Coronary artery (tissue), 2 donors: ENCODE data around the gene TNFRSF14.
A peak's percentile ranks its signal among the peaks of the same experiment; 100 is the strongest.

ENCODE experiments used
- DNase-seq: peaks from one replicate; pipeline ENCODE4 v3.0.0-alpha.2; 2017; ENCODE audit warnings: low spot score
- H3K27ac ChIP-seq, 2 donors: fragments of 200-600 bp; sonication (generic); one replicate each; pipeline ENCODE4 v1.5.1; 2016 to 2019
- H3K4me3 ChIP-seq: fragments of 200-600 bp; sonication (generic); 2 replicates; pipeline ENCODE4 v1.5.1; 2016; ENCODE audit warnings: mild to moderate bottlenecking, moderate library complexity
- TF ChIP-seq, protein P1 (sequence below): fragments of 200-600 bp; sonication (generic); IDR thresholded peaks from one replicate; pipeline ENCODE4 v1.5.1; 2019; ENCODE audit warnings: antibody characterized with exemption

TNFRSF14 gene

DNA sequence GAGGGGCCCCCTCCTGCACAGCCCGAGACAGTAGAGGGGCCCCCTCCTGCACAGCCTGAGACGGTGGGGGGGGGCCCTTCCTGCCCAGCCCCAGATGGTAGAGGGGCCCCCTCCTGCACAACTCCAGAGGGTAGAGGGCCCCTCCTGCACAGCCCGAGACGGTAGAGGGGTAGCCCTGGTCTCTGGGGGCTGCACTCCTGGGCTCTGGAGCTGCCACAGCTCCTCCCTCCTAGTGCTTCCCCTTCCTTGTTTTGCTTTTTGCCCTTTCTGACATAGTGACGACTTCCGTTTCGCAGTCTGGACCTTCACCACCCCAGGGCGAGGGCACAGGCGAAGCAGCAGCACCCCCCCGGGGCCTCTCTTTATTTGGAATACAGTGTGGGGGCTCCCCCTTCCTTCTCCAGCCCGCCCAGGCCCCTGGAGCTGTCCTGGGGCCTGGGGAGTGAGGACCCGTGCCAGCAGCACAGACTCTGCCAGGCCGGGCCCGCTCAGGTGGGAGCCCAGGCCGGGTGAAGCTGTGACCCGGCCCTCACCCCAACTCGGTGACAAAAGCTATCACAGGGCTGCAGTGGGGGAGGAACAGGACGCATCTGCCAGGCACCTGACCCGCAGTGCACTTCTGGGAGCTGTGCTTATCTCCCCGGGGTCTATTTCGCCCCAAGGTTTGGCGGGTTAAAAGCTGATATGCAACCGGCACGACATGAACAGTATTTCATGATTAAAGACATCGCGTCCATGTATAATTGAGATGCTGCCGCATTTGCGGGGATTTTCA is 29.3 kb downstream of the TNFRSF14 start:
- Histone ChIP-seq H3K4me3 (peak overlapping the region; percentile 95), H3K27ac (peak overlapping the region; percentile 96 to 98)
- TF ChIP-seq, protein P1, sequence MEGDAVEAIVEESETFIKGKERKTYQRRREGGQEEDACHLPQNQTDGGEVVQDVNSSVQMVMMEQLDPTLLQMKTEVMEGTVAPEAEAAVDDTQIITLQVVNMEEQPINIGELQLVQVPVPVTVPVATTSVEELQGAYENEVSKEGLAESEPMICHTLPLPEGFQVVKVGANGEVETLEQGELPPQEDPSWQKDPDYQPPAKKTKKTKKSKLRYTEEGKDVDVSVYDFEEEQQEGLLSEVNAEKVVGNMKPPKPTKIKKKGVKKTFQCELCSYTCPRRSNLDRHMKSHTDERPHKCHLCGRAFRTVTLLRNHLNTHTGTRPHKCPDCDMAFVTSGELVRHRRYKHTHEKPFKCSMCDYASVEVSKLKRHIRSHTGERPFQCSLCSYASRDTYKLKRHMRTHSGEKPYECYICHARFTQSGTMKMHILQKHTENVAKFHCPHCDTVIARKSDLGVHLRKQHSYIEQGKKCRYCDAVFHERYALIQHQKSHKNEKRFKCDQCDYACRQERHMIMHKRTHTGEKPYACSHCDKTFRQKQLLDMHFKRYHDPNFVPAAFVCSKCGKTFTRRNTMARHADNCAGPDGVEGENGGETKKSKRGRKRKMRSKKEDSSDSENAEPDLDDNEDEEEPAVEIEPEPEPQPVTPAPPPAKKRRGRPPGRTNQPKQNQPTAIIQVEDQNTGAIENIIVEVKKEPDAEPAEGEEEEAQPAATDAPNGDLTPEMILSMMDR: no peak
- DNase-seq: no peak

DNA sequence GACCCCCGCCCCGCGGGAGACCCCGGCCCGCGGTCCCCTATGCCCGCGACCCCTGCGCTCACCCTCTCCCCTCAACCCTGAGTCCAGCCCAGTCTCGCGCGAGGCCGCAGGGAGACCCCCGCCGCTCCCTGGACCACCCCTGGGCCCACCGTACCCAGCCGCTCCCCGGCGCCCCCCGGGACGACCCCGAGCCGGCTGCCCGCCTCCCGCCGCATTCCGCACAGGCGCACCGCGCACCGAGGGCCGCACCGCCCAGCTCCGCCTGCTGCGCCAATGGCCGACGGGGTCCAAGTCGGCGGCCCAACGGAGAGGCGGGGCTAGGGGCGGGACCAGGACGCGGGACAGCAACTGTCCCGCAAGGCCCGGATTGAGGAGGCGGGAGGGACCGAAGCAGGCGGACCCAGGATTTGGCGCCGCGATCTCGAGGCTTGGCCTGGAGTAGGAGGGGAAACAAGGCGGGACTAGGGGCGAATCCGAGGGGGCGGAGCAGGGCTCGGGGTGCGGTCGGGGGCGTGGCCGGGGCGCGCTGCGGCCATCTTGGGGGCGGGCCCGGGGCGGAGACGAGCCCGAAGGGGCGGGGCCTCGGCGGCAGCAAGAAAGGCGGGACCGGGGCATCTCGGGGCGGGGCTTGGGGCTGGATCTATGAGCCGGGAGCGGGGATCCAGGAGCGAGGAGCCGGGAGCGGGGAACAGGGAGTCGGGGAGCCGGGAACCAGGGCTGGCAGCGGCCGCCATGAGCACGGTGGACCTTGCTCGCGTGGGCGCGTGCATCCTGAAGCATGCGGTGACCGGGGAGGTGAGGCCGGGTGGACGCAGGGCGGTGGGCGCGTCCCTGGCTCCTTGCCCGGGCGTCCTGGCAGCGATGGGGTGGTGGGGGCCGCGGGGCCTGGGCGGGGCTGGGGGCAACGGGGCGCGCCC is 30.2 kb downstream of the TNFRSF14 start, which contains the start of gene PRXL2B:
TSS of gene PRXL2B (plus strand) at position 624 of the 917 bp plus-strand sequence. CDS start at position 733, 109 bp downstream.
- Histone ChIP-seq H3K27ac (peak within 1 kb of the TSS; percentile 96 to 98), H3K4me3 (peak within 1 kb of the TSS; percentile 95)
- DNase-seq: peak; percentile 100
- TF ChIP-seq, protein P1: no peak

DNA sequence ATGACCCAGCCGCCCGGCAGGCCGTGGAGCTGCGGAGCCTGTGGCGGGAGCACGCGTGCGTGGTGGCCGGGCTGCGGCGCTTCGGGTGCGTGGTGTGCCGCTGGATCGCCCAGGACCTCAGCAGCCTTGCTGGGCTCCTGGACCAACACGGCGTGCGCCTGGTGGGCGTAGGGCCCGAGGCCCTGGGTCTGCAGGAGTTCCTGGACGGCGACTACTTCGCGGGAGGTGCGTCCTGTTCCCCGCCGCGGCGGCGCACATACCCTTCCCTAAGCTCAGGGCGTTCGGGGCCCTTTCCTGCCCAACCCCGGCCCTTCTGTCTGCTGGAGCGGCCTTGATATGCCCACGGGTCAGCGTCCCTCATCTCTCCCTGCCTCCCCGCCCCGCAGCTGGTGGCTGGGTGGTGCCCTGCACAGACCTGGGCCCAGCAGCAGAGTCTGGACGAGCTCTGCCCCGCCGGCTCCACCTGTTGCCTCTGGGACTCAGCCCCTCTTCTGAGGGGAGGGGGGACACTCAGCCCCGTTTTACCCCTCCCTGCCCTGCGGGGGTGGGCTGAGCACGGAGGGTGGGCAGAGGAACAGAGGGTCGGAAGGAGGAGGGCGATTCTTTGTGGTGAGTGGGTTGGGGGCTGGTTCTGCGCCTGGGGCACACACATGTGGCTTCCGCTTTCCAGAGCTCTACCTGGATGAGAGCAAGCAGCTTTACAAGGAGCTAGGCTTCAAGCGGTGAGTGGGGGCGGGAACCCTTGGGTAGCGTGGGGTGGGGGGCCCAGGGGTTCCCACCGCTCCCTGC is 31.1 kb downstream of the TNFRSF14 start:
- Histone ChIP-seq H3K4me3 (peak overlapping the region; percentile 95), H3K27ac (peak overlapping the region; percentile 34 to 98)

DNA sequence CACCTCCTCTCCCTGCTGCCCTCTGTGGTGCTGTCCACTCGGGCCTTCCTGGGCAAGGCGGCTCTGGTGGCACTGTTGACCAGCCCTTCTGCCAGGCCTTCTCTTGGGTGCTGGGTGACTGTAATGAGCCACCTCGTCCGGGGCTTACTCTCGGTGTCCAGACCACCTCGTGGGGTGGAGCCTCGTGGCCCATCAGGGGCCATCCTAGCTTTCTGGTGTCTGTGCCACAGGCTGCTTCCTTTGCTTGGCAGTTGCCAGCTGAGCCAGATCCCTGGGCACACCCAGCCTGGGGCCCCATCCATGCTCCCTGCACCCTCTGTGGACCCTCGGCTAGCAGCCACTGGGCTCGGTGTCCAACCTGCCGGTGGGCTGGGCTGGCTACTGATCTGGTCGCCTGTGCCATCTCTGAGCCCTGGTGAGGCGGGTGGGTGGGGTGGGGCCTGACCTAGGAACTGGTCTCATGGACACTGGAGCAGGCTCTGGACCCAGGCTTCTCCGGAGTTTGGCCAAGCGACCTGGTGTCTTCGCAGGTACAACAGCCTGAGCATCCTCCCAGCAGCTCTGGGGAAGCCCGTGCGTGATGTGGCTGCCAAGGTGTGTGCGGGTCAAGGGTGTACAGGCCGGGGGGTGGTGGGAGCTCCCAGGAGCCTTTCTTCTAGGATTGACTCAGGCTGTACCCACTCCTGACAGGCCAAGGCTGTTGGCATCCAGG is 31.8 kb downstream of the TNFRSF14 start:
- peak overlapping the region; percentile 95 for H3K4me3 ChIP-seq
- no peak overlapping the region for H3K27ac ChIP-seq
- no peak for DNase-seq
- TF ChIP-seq, protein P1: no peak

More for the DNA sequence above, 31.1 kb downstream of the TNFRSF14 start:
- TF ChIP-seq, protein P1: no peak
- DNase-seq: no peak

DNA sequence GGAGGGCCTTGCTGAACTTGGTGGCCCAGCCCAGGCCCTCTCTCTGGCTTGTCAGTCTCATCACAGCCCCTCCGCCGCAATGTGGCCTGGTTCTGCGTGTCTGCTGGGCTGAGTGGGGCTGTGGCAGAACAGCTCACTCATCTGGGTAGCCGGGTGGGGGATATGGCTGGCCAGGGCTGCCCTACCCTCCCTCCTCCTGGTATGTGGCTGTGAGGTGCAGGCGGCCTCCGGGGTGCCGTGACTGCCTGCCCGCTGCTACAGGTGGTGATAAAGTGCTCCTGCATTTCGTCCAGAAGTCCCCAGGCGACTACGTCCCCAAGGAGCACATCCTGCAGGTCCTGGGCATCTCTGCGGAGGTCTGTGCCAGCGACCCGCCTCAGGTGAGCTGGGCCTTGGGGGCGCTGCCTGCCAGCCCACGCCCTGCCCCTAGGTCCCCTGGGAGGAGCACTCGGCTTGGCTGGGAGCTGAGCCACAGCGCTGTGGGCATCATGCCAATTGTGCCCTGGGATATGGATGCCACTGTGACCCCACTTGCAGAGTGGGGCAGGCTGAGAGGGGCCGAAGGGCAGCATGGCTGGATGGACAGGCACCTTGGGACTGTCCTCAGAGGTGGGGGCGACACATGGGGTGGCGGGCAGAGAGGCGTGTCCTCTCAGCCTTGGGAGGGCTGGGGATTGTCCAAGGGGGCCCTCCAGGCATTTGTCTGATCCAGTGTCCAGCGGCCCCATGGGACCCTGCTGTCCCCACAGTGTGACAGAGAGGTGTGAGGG is 32.7 kb downstream of the TNFRSF14 start:
- H3K27ac ChIP-seq: no peak overlapping the region
- DNase-seq: no peak
- H3K4me3 ChIP-seq: no peak overlapping the region
- TF ChIP-seq, protein P1: no peak
